ELF-1 (cell line): ENCODE measurements around the gene DEFB121.

Source experiments
- DNase-seq: peaks from one replicate; pipeline ENCODE4 v3.0.0-alpha.2; 2016; ENCODE audit warnings: low read depth, low spot score

The DEFB121 gene

GRCh38 chr20:31363295-31363694 is 42.7 kb downstream of the DEFB121 start:
- no peak for DNase-seq

- DNase-seq, result no peak
Measured at GRCh38 chr20:31355981-31356380, 50.0 kb downstream of the DEFB121 start.
